ENCODE results near the gene FLNB. TPM values are rescaled to one million over a fixed set of nuclear protein-coding genes. Genes with fewer than 3 reads are reported as not detected.

The FLNB gene
- total RNA-seq, 4 donors from 2014 or later, result 116 to 533 (median 439) TPM

- Histone ChIP-seq H3K27me3 (no peaks in the 10 kb centered on the region), H3K4me3 (no peak overlapping the region), H3K9me3 (no peaks in the 10 kb centered on the region), H3K27ac (no peak overlapping the region), H3K36me3 (no peaks in the 10 kb centered on the region), H3K4me1 (peaks cover 0 to 43% (median 2%) of the 10 kb centered on the region in 4 donors)
- DNase-seq, result no peak
- TF ChIP-seq CTCF (IDR thresholded peaks at IDR 0.05) (no peak), POLR2A (IDR thresholded peaks at IDR 0.05) (no peak)
Observed at GRCh38 chr3:58180099-58180880, 172.1 kb downstream of the FLNB start.

DNA sequence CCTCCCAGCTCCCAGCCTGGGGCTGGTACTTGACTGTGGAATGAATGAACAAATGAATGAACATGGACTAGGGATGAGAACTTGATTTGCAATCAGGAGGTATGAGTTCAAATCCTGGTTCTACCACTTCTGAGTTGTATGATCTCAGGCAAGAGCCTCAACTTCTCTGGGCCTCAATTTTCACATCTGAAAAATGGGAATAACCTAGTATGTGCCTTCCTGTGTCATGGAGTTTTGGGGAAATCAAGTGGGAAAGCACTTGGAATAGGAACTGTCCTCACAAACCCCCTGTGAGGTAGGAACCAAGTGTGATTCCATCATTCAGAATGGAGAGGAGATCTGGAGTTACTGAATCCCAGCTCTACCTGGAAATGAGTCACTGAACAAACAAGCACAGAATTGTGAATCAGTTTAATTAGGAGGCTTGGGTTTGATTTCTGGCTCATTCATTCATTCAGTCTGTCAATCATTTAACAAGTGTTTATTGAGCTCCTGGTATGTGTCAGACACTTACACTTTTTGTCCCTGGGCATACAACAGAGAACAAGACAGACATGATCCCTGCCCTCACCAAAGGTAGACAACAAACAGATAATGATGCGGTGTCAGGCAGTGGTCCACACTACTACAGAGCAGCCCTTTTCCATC, 172.8 kb downstream of the FLNB start:
- Histone ChIP-seq H3K4me3 (no peak overlapping the region), H3K9me3 (no peaks in the 10 kb centered on the region), H3K27ac (no peak overlapping the region), H3K27me3 (no peaks in the 10 kb centered on the region), H3K36me3 (no peaks in the 10 kb centered on the region), H3K4me1 (peaks cover 0 to 35% (median 2%) of the 10 kb centered on the region in 4 donors)
- TF ChIP-seq CTCF (IDR thresholded peaks at IDR 0.05) (no peak), POLR2A (IDR thresholded peaks at IDR 0.05) (no peak)
- DNase-seq, result no peak

DNA sequence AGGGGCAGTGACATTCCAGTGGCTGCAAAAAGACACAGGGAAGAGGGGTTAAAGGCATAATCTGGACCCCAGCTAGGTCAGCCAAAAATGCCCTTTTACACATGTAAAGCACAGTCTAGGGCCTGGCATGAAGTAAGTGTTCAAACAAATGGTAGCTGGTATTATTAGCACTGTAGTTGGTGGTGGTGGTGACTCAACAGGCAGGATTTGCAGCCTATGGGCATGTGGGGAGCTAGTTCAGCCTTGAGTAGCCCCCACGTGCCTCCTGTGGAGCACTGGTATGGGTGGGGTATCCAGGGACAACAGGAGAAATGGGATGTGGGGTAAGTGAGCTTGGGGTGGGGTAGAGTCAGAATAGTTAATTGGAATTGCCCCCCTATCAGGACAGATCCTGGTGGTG, 175.0 kb downstream of the FLNB start:
- Histone ChIP-seq H3K4me3 (no peak overlapping the region), H3K9me3 (no peaks in the 10 kb centered on the region), H3K27ac (no peak overlapping the region), H3K27me3 (no peaks in the 10 kb centered on the region), H3K4me1 (peaks cover 0 to 14% (median 0%) of the 10 kb centered on the region in 4 donors), H3K36me3 (no peaks in the 10 kb centered on the region)
- TF ChIP-seq POLR2A (IDR thresholded peaks at IDR 0.05), result no peak
- no peak for TF ChIP-seq CTCF (IDR thresholded peaks at IDR 0.05)
- no peak for DNase-seq

GRCh38 chr3:58183891-58184290, 175.7 kb downstream of the FLNB start:
- Histone ChIP-seq H3K4me1 (peaks cover 0 to 9% (median 0%) of the 10 kb centered on the region in 4 donors), H3K27me3 (no peaks in the 10 kb centered on the region), H3K4me3 (no peak overlapping the region), H3K9me3 (no peaks in the 10 kb centered on the region), H3K36me3 (no peaks in the 10 kb centered on the region), H3K27ac (no peak overlapping the region)
- DNase-seq, result no peak
- no peak for TF ChIP-seq CTCF (IDR thresholded peaks at IDR 0.05)
- no peak for TF ChIP-seq POLR2A (IDR thresholded peaks at IDR 0.05)

DNA sequence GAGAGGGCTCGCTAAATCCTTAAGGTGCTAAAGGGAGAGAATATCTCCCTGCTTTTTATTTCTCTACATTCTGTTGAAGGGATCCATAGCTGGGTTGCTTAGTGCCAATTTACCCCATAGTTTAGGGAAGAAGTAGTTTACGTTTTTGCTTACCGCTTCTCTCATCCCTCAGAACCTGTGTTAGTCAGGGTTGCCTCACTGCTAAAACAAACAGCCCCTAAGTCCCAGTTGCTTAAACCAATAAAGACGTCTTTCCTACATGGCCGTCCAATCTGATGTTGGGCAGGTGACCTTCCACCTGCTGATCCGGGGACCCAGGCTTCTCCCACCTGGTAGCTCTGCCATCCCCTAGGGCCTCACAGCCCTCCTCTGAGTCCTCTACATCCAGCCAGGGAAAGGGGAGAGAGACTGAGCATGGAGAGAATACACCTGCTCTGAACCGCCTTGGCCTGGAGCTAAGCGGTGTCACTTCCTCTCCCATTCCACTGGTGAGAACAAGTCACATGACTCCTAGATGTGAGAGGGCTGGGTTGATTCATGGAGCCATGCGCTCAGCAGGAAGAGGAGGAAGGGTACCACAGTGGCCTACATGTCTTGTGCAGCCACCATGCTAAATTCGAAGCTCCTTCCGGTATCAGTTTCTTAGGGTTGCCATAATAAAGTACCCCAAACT, 176.2 kb downstream of the FLNB start:
- no peak for TF ChIP-seq CTCF (IDR thresholded peaks at IDR 0.05)
- TF ChIP-seq POLR2A (IDR thresholded peaks at IDR 0.05), result no peak
- DNase-seq, result no peak
- Histone ChIP-seq H3K9me3 (no peaks in the 10 kb centered on the region), H3K4me1 (peaks cover 0 to 9% (median 0%) of the 10 kb centered on the region in 4 donors), H3K27me3 (no peaks in the 10 kb centered on the region), H3K27ac (no peak overlapping the region), H3K4me3 (no peak overlapping the region), H3K36me3 (no peaks in the 10 kb centered on the region)

Data from Peyer's patch (tissue), 4 donors.